ENCODE data around the gene HDHD3.

HDHD3 gene

GRCh38 chr9:113370806-113371325 lies 5.9 kb downstream of the HDHD3 start:
- H3K4me3 ChIP-seq (ENCODE audit: low read depth, low read length) = no peak overlapping the region
- H2BK5ac ChIP-seq (ENCODE audit: low read depth, low read length, poor library complexity) = no peak overlapping the region
- H3K4me1 ChIP-seq (ENCODE audit: control insufficient read depth in 1 of 2, insufficient read depth in 2 of 2, low read length in 2 of 2) = peaks cover 8% of the 10 kb centered on the region in 2 experiments
- no peak overlapping the region for H2AFZ ChIP-seq (ENCODE audit: insufficient read depth, low read length, poor library complexity)
- no peak overlapping the region for H3K14ac ChIP-seq (ENCODE audit: low read length)
- no peak overlapping the region for H3K27ac ChIP-seq (ENCODE audit: low read depth, low read length)
- WGBS (ENCODE audit: extremely low coverage, insufficient coverage, insufficient read length) = no CpG with 5 or more reads among the region's 8 CpGs
- H4K12ac ChIP-seq (ENCODE audit: low read depth, low read length) = no peak overlapping the region
- no peak overlapping the region for H2BK120ac ChIP-seq (ENCODE audit: insufficient read depth, low read length, poor library complexity)
- no peak for DNase-seq
- H4K8ac ChIP-seq (ENCODE audit: low read depth, low read length) = no peak overlapping the region
- H3K4me2 ChIP-seq (ENCODE audit: low read length) = no peak overlapping the region
- no peak overlapping the region for H3K9ac ChIP-seq (ENCODE audit: low read length)
- no peaks in the 10 kb centered on the region for H3K27me3 ChIP-seq (ENCODE audit: insufficient read depth, low read length)
- H3K4ac ChIP-seq (ENCODE audit: low read depth, low read length) = no peak overlapping the region
- H3K23ac ChIP-seq (ENCODE audit: low read length) = no peak overlapping the region
- H3K18ac ChIP-seq (ENCODE audit: low read length) = no peak overlapping the region
- no peak overlapping the region for H2AK5ac ChIP-seq (ENCODE audit: low read length)
- H2BK12ac ChIP-seq (ENCODE audit: low read length) = no peak overlapping the region
- H3K79me1 ChIP-seq (ENCODE audit: low read length) = no peaks in the 10 kb centered on the region
- no peaks in the 10 kb centered on the region for H3K9me3 ChIP-seq (ENCODE audit: insufficient read depth, low read depth, low read length)
- H4K91ac ChIP-seq (ENCODE audit: low read depth, low read length) = no peak overlapping the region
- peaks cover 17 to 26% of the 10 kb centered on the region in 2 experiments for H3K36me3 ChIP-seq (ENCODE audit: control insufficient read depth in 1 of 2, insufficient read depth in 2 of 2, low read length in 2 of 2)
- H3K79me2 ChIP-seq (ENCODE audit: control insufficient read depth, insufficient read depth, low read length, poor library complexity) = peaks cover 1% of the 10 kb centered on the region

- Histone ChIP-seq H3K27me3 (ENCODE audit: insufficient read depth, low read length) (no peaks in the 10 kb centered on the region), H3K4ac (ENCODE audit: low read depth, low read length) (no peak overlapping the region), H3K36me3 (ENCODE audit: control insufficient read depth in 1 of 2, insufficient read depth in 2 of 2, low read length in 2 of 2) (peaks cover 12 to 21% of the 10 kb centered on the region in 2 experiments), H3K79me1 (ENCODE audit: low read length) (no peaks in the 10 kb centered on the region), H3K9ac (ENCODE audit: low read length) (no peak overlapping the region), H2BK120ac (ENCODE audit: insufficient read depth, low read length, poor library complexity) (no peak overlapping the region), H2BK12ac (ENCODE audit: low read length) (no peak overlapping the region), H2BK5ac (ENCODE audit: low read depth, low read length, poor library complexity) (no peak overlapping the region), H3K14ac (ENCODE audit: low read length) (no peak overlapping the region), H4K12ac (ENCODE audit: low read depth, low read length) (no peak overlapping the region), H4K8ac (ENCODE audit: low read depth, low read length) (no peak overlapping the region), H2AFZ (ENCODE audit: insufficient read depth, low read length, poor library complexity) (no peak overlapping the region), H3K4me2 (ENCODE audit: low read length) (no peak overlapping the region), H3K4me3 (ENCODE audit: low read depth, low read length) (no peak overlapping the region), H2AK5ac (ENCODE audit: low read length) (no peak overlapping the region), H3K79me2 (ENCODE audit: control insufficient read depth, insufficient read depth, low read length, poor library complexity) (no peaks in the 10 kb centered on the region), H3K9me3 (ENCODE audit: insufficient read depth, low read depth, low read length) (no peaks in the 10 kb centered on the region), H3K27ac (ENCODE audit: low read depth, low read length) (no peak overlapping the region), H3K18ac (ENCODE audit: low read length) (no peak overlapping the region), H3K23ac (ENCODE audit: low read length) (no peak overlapping the region), H3K4me1 (ENCODE audit: control insufficient read depth in 1 of 2, insufficient read depth in 2 of 2, low read length in 2 of 2) (peaks cover 0 to under 1% of the 10 kb centered on the region in 2 experiments), H4K91ac (ENCODE audit: low read depth, low read length) (no peak overlapping the region)
- no peak for DNase-seq
- WGBS (ENCODE audit: extremely low coverage, insufficient coverage, insufficient read length) = no CpG with 5 or more reads among the region's 11 CpGs
Measured at GRCh38 chr9:113369855-113370140, 7.0 kb downstream of the HDHD3 start.

- no peak overlapping the region for H2AK5ac ChIP-seq (ENCODE audit: low read length)
- no peak overlapping the region for H3K4me2 ChIP-seq (ENCODE audit: low read length)
- no peak overlapping the region for H3K27ac ChIP-seq (ENCODE audit: low read depth, low read length)
- no peaks in the 10 kb centered on the region for H3K79me1 ChIP-seq (ENCODE audit: low read length)
- no peak overlapping the region for H2BK5ac ChIP-seq (ENCODE audit: low read depth, low read length, poor library complexity)
- no peaks in the 10 kb centered on the region for H3K4me1 ChIP-seq (ENCODE audit: control insufficient read depth in 1 of 2, insufficient read depth in 2 of 2, low read length in 2 of 2)
- H3K36me3 ChIP-seq (ENCODE audit: control insufficient read depth in 1 of 2, insufficient read depth in 2 of 2, low read length in 2 of 2) = peaks cover 11 to 18% of the 10 kb centered on the region in 2 experiments
- no peak overlapping the region for H4K91ac ChIP-seq (ENCODE audit: low read depth, low read length)
- no peak overlapping the region for H3K18ac ChIP-seq (ENCODE audit: low read length)
- no peak overlapping the region for H2AFZ ChIP-seq (ENCODE audit: insufficient read depth, low read length, poor library complexity)
- H3K79me2 ChIP-seq (ENCODE audit: control insufficient read depth, insufficient read depth, low read length, poor library complexity) = no peaks in the 10 kb centered on the region
- H3K27me3 ChIP-seq (ENCODE audit: insufficient read depth, low read length) = no peaks in the 10 kb centered on the region
- DNase-seq = no peak
- no peak overlapping the region for H4K8ac ChIP-seq (ENCODE audit: low read depth, low read length)
- H3K4ac ChIP-seq (ENCODE audit: low read depth, low read length) = no peak overlapping the region
- H3K4me3 ChIP-seq (ENCODE audit: low read depth, low read length) = no peak overlapping the region
- H3K23ac ChIP-seq (ENCODE audit: low read length) = no peak overlapping the region
- WGBS (ENCODE audit: extremely low coverage, insufficient coverage, insufficient read length) = no CpG with 5 or more reads among the region's 13 CpGs
- no peak overlapping the region for H3K14ac ChIP-seq (ENCODE audit: low read length)
- H2BK120ac ChIP-seq (ENCODE audit: insufficient read depth, low read length, poor library complexity) = no peak overlapping the region
- no peak overlapping the region for H2BK12ac ChIP-seq (ENCODE audit: low read length)
- H4K12ac ChIP-seq (ENCODE audit: low read depth, low read length) = no peak overlapping the region
- no peak overlapping the region for H3K9ac ChIP-seq (ENCODE audit: low read length)
- no peaks in the 10 kb centered on the region for H3K9me3 ChIP-seq (ENCODE audit: insufficient read depth, low read depth, low read length)
Measured at GRCh38 chr9:113368982-113369854, 7.6 kb downstream of the HDHD3 start.

- Histone ChIP-seq H3K4me1 (ENCODE audit: control insufficient read depth in 1 of 2, insufficient read depth in 2 of 2, low read length in 2 of 2) (no peaks in the 10 kb centered on the region), H3K4ac (ENCODE audit: low read depth, low read length) (no peak overlapping the region), H3K4me3 (ENCODE audit: low read depth, low read length) (no peak overlapping the region), H3K79me1 (ENCODE audit: low read length) (no peaks in the 10 kb centered on the region), H3K9me3 (ENCODE audit: insufficient read depth, low read depth, low read length) (no peaks in the 10 kb centered on the region), H3K27me3 (ENCODE audit: insufficient read depth, low read length) (no peaks in the 10 kb centered on the region), H3K79me2 (ENCODE audit: control insufficient read depth, insufficient read depth, low read length, poor library complexity) (no peaks in the 10 kb centered on the region), H3K23ac (ENCODE audit: low read length) (no peak overlapping the region), H2AK5ac (ENCODE audit: low read length) (no peak overlapping the region), H3K9ac (ENCODE audit: low read length) (no peak overlapping the region), H4K91ac (ENCODE audit: low read depth, low read length) (no peak overlapping the region), H3K18ac (ENCODE audit: low read length) (no peak overlapping the region), H4K12ac (ENCODE audit: low read depth, low read length) (no peak overlapping the region), H2AFZ (ENCODE audit: insufficient read depth, low read length, poor library complexity) (no peak overlapping the region), H3K36me3 (ENCODE audit: control insufficient read depth in 1 of 2, insufficient read depth in 2 of 2, low read length in 2 of 2) (peaks cover 4 to 10% of the 10 kb centered on the region in 2 experiments), H3K27ac (ENCODE audit: low read depth, low read length) (no peak overlapping the region), H3K4me2 (ENCODE audit: low read length) (no peak overlapping the region), H3K14ac (ENCODE audit: low read length) (no peak overlapping the region), H2BK5ac (ENCODE audit: low read depth, low read length, poor library complexity) (no peak overlapping the region), H4K8ac (ENCODE audit: low read depth, low read length) (no peak overlapping the region), H2BK12ac (ENCODE audit: low read length) (no peak overlapping the region), H2BK120ac (ENCODE audit: insufficient read depth, low read length, poor library complexity) (no peak overlapping the region)
- DNase-seq = no peak
- no CpG with 5 or more reads among the region's 5 CpGs for WGBS (ENCODE audit: extremely low coverage, insufficient coverage, insufficient read length)
Measured at GRCh38 chr9:113368348-113368981, 8.3 kb downstream of the HDHD3 start.

All from trophoblast cell (in vitro differentiated cells and primary cell).